ENCODE data around the gene STPG1. TPM values are rescaled to one million over a fixed set of nuclear protein-coding genes. Genes with fewer than 3 reads are reported as not detected.

The STPG1 gene
- total and polyA plus RNA-seq, 2 donors from 2014 or later, result 10.6 to 12.2 TPM

DNA sequence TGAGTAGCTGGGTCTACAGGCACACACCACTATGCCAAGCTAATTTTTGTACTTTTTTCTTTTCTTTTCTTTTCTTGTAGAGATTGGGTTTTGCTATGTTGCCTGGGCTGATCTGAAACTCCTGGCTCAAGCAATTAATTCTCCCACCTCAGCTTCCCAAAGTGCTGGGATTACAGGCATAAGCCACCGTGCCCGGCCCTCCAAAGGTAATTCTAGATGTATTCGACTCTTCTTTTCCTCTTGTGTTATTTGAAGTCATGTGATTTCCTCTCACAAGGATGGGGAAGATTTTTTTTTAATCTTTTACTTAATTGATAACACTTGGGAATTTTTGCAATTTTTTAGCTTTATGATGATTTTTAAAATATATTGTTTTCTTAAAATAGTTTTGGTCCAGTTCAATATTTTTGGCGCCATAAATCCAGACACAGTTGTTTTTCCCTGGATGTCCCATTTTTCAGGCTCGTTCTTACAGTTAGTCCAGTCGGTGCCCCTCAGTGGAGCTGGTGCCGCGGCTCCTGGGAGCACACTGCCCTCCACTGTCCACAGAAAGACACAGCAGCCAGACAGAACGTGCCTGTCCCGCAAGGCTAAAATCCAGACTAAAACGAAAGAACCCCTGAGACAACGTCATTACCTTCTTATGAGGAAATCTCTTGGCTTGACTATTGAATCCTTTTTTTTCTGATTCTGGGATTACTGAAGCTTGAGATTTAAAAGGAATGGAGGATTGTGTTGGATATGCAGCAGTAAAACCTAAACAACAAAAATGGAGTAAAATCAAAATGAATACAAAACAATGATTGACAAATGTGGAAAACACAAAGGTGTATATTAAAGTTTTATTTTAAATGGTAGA, 22.4 kb downstream of the STPG1 start:
- Histone ChIP-seq H3K4me3 (ENCODE audit: low read length in 3 of 3) (peak overlapping the region; percentile 21 to 32 (median 30)), H3K27me3 (ENCODE audit: control insufficient read depth, insufficient read depth, low read length) (no peaks in the 10 kb centered on the region), H3K9me3 (ENCODE audit: control insufficient read depth in 2 of 3, insufficient read depth in 1 of 3, low read length in 3 of 3) (no peaks in the 10 kb centered on the region), H3K36me3 (ENCODE audit: control insufficient read depth in 2 of 3, insufficient read depth in 3 of 3, low read length in 3 of 3) (no peaks in the 10 kb centered on the region), H3K4me1 (ENCODE audit: control insufficient read depth in 2 of 3, insufficient read depth in 2 of 3, low read depth in 1 of 3, low read length in 3 of 3) (peaks cover 2 to 20% (median 17%) of the 10 kb centered on the region in 3 donors), H3K27ac (ENCODE audit: low read depth in 2 of 2, low read length in 2 of 2) (peak overlapping the region; percentile 66 to 84), H3K9ac (ENCODE audit: low read length in 3 of 3) (peak overlapping the region in 1 of 3 donors; percentile 43)
- DNase-seq (peak; percentile 82 to 92 (median 87)), FAIRE-seq (peak; percentile 25)
- intact Hi-C loops (cut with DNase I), result no loop called here
- peak; percentile 97 for TF ChIP-seq CTCF (IDR thresholded peaks at IDR 0.05; ENCODE audit: borderline replicate concordance, extremely low read depth, insufficient read depth)

GRCh38 chr1:24389231-24389678, 24.3 kb downstream of the STPG1 start:
- Histone ChIP-seq H3K27ac (ENCODE audit: low read depth in 2 of 2, low read length in 2 of 2) (no peak overlapping the region), H3K4me3 (ENCODE audit: low read length in 3 of 3) (no peak overlapping the region), H3K9ac (ENCODE audit: low read length in 3 of 3) (no peak overlapping the region), H3K27me3 (ENCODE audit: control insufficient read depth, insufficient read depth, low read length) (no peaks in the 10 kb centered on the region), H3K4me1 (ENCODE audit: control insufficient read depth in 2 of 3, insufficient read depth in 2 of 3, low read depth in 1 of 3, low read length in 3 of 3) (peaks cover 2 to 20% (median 17%) of the 10 kb centered on the region in 3 donors), H3K9me3 (ENCODE audit: control insufficient read depth in 2 of 3, insufficient read depth in 1 of 3, low read length in 3 of 3) (no peaks in the 10 kb centered on the region), H3K36me3 (ENCODE audit: control insufficient read depth in 2 of 3, insufficient read depth in 3 of 3, low read length in 3 of 3) (no peaks in the 10 kb centered on the region)
- no peak for TF ChIP-seq CTCF (IDR thresholded peaks at IDR 0.05; ENCODE audit: borderline replicate concordance, extremely low read depth, insufficient read depth)
- intact Hi-C loops (cut with DNase I), result loop anchor here (5.0 kb wide), 1 partner anchor 182 kb away; no protein-coding TSS in a partner anchor
- no peak for DNase-seq
- FAIRE-seq, result no peak

DNA sequence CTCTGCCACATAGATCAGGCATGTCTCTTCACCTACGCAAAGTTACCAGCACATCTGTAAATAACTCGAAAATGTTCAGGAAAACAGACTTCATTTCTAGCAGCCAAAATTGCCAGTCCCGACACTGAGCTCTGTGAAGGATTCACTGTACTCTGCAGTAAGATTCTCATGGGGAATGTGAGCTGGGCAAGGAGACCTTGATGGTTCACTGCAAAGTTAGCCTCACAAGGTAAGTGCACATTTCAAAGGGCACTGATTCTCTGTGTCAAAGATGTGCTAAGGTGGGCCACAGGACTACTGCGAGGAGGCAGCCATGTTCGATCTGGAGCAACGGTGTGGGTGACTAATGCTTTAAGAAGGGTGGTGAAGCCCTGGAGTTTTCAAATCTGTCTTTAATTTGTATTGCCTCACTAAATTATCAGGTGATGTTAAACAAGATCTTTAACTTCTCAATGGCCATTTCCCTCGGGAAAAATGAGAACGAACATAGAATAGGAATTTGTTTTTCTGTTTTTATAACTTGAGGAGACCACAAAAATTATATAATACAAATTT, 25.2 kb downstream of the STPG1 start:
- FAIRE-seq, result no peak
- Histone ChIP-seq H3K27me3 (ENCODE audit: control insufficient read depth, insufficient read depth, low read length) (no peaks in the 10 kb centered on the region), H3K36me3 (ENCODE audit: control insufficient read depth in 2 of 3, insufficient read depth in 3 of 3, low read length in 3 of 3) (no peaks in the 10 kb centered on the region), H3K4me1 (ENCODE audit: control insufficient read depth in 2 of 3, insufficient read depth in 2 of 3, low read depth in 1 of 3, low read length in 3 of 3) (peaks cover 0 to 20% (median 17%) of the 10 kb centered on the region in 3 donors), H3K9me3 (ENCODE audit: control insufficient read depth in 2 of 3, insufficient read depth in 1 of 3, low read length in 3 of 3) (no peaks in the 10 kb centered on the region), H3K4me3 (ENCODE audit: low read length in 3 of 3) (no peak overlapping the region), H3K9ac (ENCODE audit: low read length in 3 of 3) (no peak overlapping the region), H3K27ac (ENCODE audit: low read depth in 2 of 2, low read length in 2 of 2) (no peak overlapping the region)
- no peak for DNase-seq
- intact Hi-C loops (cut with DNase I), result loop anchor here (5.0 kb wide), 1 partner anchor 181 kb away; no protein-coding TSS in a partner anchor
- TF ChIP-seq CTCF (IDR thresholded peaks at IDR 0.05; ENCODE audit: borderline replicate concordance, extremely low read depth, insufficient read depth), result no peak
